H1 (cell line): Measurements from ENCODE around the gene ZMYM2. TPM values are rescaled to one million over a fixed set of nuclear protein-coding genes. Genes with fewer than 3 reads are reported as not detected.

ENCODE experiments used
- CTCF ChIA-PET: fragments of 300-600 bp; sonication (Branson Sonifier 250); formaldehyde crosslinking; loops from one replicate; lab custom pipeline; 2021; ENCODE audit not compliant: partially characterized antibody; lab: Charles Lee
- POLR2A ChIA-PET: fragments of 300-600 bp; sonication (Branson Sonifier 250); formaldehyde crosslinking; loops from one replicate; lab custom pipeline; 2021; ENCODE audit warnings: inconsistent platforms; ENCODE audit not compliant: partially characterized antibody; lab: Charles Lee
- DNase-seq, 2 experiments: peaks; one replicate each; pipeline versions ENCODE4 v3.0.0 to v3.0.0-alpha.2; 2010 to 2022; ENCODE audit warnings: low spot score in 2 of 2, low read depth in 1 of 2, mixed read lengths in 1 of 2
- FAIRE-seq: peaks from 2 replicates; lab custom pipeline; 2011; peaks lifted over from hg19 to GRCh38; lab: Jason Lieb, UNC
- H2AFZ ChIP-seq: 2 replicates; pipeline ENCODE4 v1.8.1; 2012; ENCODE audit warnings: low read length, inconsistent platforms
- H2AK5ac ChIP-seq: 2 replicates; pipeline ENCODE4 v1.6.1; 2013; ENCODE audit warnings: low read depth, low read length
- H2BK120ac ChIP-seq: replicated peaks from 2 replicates; pipeline ENCODE3; 2013; ENCODE audit warnings: low read depth, low read length, inconsistent platforms
- H2BK12ac ChIP-seq: 2 replicates; pipeline ENCODE4 v1.6.1; 2013; ENCODE audit warnings: low read depth, low read length
- H2BK15ac ChIP-seq: 2 replicates; pipeline ENCODE4 v1.6.1; 2013; ENCODE audit warnings: low read length
- H2BK20ac ChIP-seq: 2 replicates; pipeline ENCODE4 v1.6.1; 2013; ENCODE audit warnings: low read length
- H2BK5ac ChIP-seq: 2 replicates; pipeline ENCODE4 v1.6.1; 2013; ENCODE audit warnings: low read depth, low read length
- H3K14ac ChIP-seq: 2 replicates; pipeline ENCODE4 v1.6.1; 2013; ENCODE audit warnings: inconsistent platforms; ENCODE audit not compliant: insufficient read length
- H3K18ac ChIP-seq: 2 replicates; pipeline ENCODE4 v1.6.1; 2013; ENCODE audit warnings: low read length; ENCODE audit errors: extremely low read depth
- H3K23ac ChIP-seq: 2 replicates; pipeline ENCODE4 v1.6.1; 2013; ENCODE audit warnings: inconsistent platforms; ENCODE audit not compliant: insufficient read length
- H3K23me2 ChIP-seq: 2 replicates; pipeline ENCODE4 v1.6.1; 2013; ENCODE audit warnings: low read depth, low read length
- H3K27ac ChIP-seq: 2 replicates; pipeline ENCODE4 v1.6.1; 2011; ENCODE audit warnings: low read depth, low read length, inconsistent platforms
- H3K27me3 ChIP-seq, 4 experiments: replicated peaks in 1 of 4; 1 replicate in 1 of 4; 2 replicates in 3 of 4; pipeline versions ENCODE4 v1.6.1 to v1.8.1; 2011 to 2013; ENCODE audit warnings: low read length in 3 of 4, mild to moderate bottlenecking in 3 of 4, inconsistent platforms in 2 of 4, mixed read lengths in 2 of 4, moderate library complexity in 1 of 4; ENCODE audit not compliant: control insufficient read depth in 3 of 4, insufficient read depth in 3 of 4; ENCODE audit errors: extremely low read depth in 1 of 4
- H3K36me3 ChIP-seq, 4 experiments: 2 replicates each; pipeline versions ENCODE4 v1.6.1 to v1.8.1; 2011 to 2013; ENCODE audit warnings: mild to moderate bottlenecking in 4 of 4, low read length in 3 of 4, moderate library complexity in 2 of 4, control low read depth in 1 of 4, inconsistent platforms in 1 of 4; ENCODE audit not compliant: insufficient read depth in 4 of 4, control insufficient read depth in 2 of 4
- H3K4ac ChIP-seq: replicated peaks from 2 replicates; pipeline ENCODE3; 2013; ENCODE audit warnings: low read length, low read depth, mixed read lengths, inconsistent platforms; ENCODE audit not compliant: insufficient read length
- H3K4me1 ChIP-seq, 4 experiments: replicated peaks in 1 of 4; 1 replicate in 1 of 4; 2 replicates in 3 of 4; pipeline versions ENCODE4 v1.6.1 to v1.8.1; 2011 to 2013; ENCODE audit warnings: low read length in 3 of 4, inconsistent platforms in 2 of 4, mixed read lengths in 1 of 4; ENCODE audit not compliant: insufficient read depth in 4 of 4, control insufficient read depth in 3 of 4
- H3K4me2 ChIP-seq, 2 experiments: 2 replicates each; pipeline versions ENCODE4 v1.6.1 to v1.8.1; 2011 to 2013; ENCODE audit warnings: low read depth in 2 of 2, low read length in 2 of 2, control low read depth in 1 of 2, inconsistent platforms in 1 of 2, mild to moderate bottlenecking in 1 of 2; ENCODE audit not compliant: insufficient read depth in 1 of 2
- H3K4me3 ChIP-seq, 4 experiments: fragments of 200-600, 300-600 bp in 1 of 4; sonication (generic), shearing (Covaris generic), sonication (Bioruptor Twin) in 1 of 4; 2 replicates each; pipeline versions ENCODE4 v1.5.1 to v1.8.1; 2011 to 2016; ENCODE audit warnings: low read length in 4 of 4, low read depth in 3 of 4, control low read depth in 2 of 4, inconsistent platforms in 2 of 4, mild to moderate bottlenecking in 2 of 4, mixed read lengths in 1 of 4, moderate library complexity in 1 of 4; ENCODE audit not compliant: insufficient read depth in 2 of 4; ENCODE audit errors: extremely low read depth in 1 of 4
- H3K56ac ChIP-seq: replicated peaks from 2 replicates; pipeline ENCODE3; 2013; ENCODE audit warnings: low read depth, mild to moderate bottlenecking, mixed read lengths, low read length, inconsistent platforms; ENCODE audit not compliant: insufficient read length
- H3K79me1 ChIP-seq: 2 replicates; pipeline ENCODE4 v1.6.1; 2013; ENCODE audit warnings: low read depth, low read length, control low read depth
- H3K79me2 ChIP-seq, 2 experiments: 2 replicates each; pipeline versions ENCODE4 v1.6.1 to v1.8.1; 2012 to 2013; ENCODE audit warnings: low read length in 2 of 2, mild to moderate bottlenecking in 2 of 2, inconsistent platforms in 1 of 2; ENCODE audit not compliant: insufficient read depth in 2 of 2, control insufficient read depth in 1 of 2
- H3K9ac ChIP-seq, 4 experiments: replicated peaks in 1 of 4; 1 replicate in 1 of 4; 2 replicates in 3 of 4; pipeline versions ENCODE4 v1.6.1 to v1.8.1; 2011 to 2013; ENCODE audit warnings: low read depth in 3 of 4, low read length in 3 of 4, control low read depth in 2 of 4, mild to moderate bottlenecking in 2 of 4, moderate library complexity in 2 of 4, inconsistent platforms in 1 of 4; ENCODE audit errors: extremely low read depth in 1 of 4
- H3K9me3 ChIP-seq, 2 experiments: 2 replicates each; pipeline versions ENCODE4 v1.6.1 to v1.8.1; 2012 to 2013; ENCODE audit warnings: mild to moderate bottlenecking in 2 of 2, moderate library complexity in 2 of 2, control low read depth in 1 of 2, inconsistent platforms in 1 of 2, low read depth in 1 of 2, low read length in 1 of 2, mixed read lengths in 1 of 2; ENCODE audit not compliant: insufficient read depth in 2 of 2
- H4K20me1 ChIP-seq, 2 experiments: replicated peaks in 1 of 2; 2 replicates each; pipeline versions ENCODE3 to v1.8.1; 2011 to 2013; ENCODE audit warnings: inconsistent platforms in 2 of 2, low read length in 2 of 2, mild to moderate bottlenecking in 1 of 2; ENCODE audit not compliant: insufficient read depth in 2 of 2, control insufficient read depth in 1 of 2
- H4K5ac ChIP-seq: 2 replicates; pipeline ENCODE4 v1.6.1; 2013; ENCODE audit warnings: low read length, low read depth, mixed read lengths, inconsistent platforms; ENCODE audit not compliant: insufficient read length
- H4K8ac ChIP-seq: 2 replicates; pipeline ENCODE4 v1.8.0; 2013; ENCODE audit warnings: mild to moderate bottlenecking, moderate library complexity, low read length, inconsistent platforms; ENCODE audit not compliant: insufficient read depth; ENCODE audit errors: extremely low read depth
- H4K91ac ChIP-seq: replicated peaks from 2 replicates; pipeline ENCODE3; 2013; ENCODE audit warnings: low read length, mixed read lengths, inconsistent platforms; ENCODE audit not compliant: insufficient read length
- CEBPB ChIP-seq: IDR thresholded peaks from 2 replicates; pipeline ENCODE4 v1.6.1; 2012; ENCODE audit warnings: low read depth, low read length
- FOSL1 ChIP-seq: IDR thresholded peaks from 2 replicates; pipeline ENCODE4 v1.6.1; 2011; ENCODE audit warnings: mild to moderate bottlenecking, low read depth, low read length, moderate library complexity; ENCODE audit not compliant: insufficient read depth
- POLR2A ChIP-seq, 2 experiments: IDR thresholded peaks; 1 replicate in 1 of 2; 2 replicates in 1 of 2; pipeline ENCODE4 v1.6.1; 2011; ENCODE audit warnings: low read depth in 2 of 2, low read length in 2 of 2, mild to moderate bottlenecking in 2 of 2; ENCODE audit errors: control extremely low read depth in 1 of 2
- POU5F1 ChIP-seq: IDR thresholded peaks from 2 replicates; pipeline ENCODE4 v1.6.1; 2011; ENCODE audit warnings: low read depth, mild to moderate bottlenecking, low read length, moderate library complexity
- SAP30 ChIP-seq: fragments of 300-600 bp; sonication (generic); IDR thresholded peaks from 2 replicates; pipeline ENCODE4 v1.7.1; 2012; ENCODE audit warnings: low read length, moderate library complexity, mild to moderate bottlenecking, inconsistent platforms; ENCODE audit not compliant: insufficient read depth, insufficient replicate concordance
- SIN3A ChIP-seq, 2 experiments: IDR thresholded peaks in 1 of 2; conservative IDR thresholded peaks in 1 of 2; 2 replicates each; pipeline ENCODE4 v1.6.1; 2011 to 2012; ENCODE audit warnings: low read length in 2 of 2, improper control_type of control experiment in 1 of 2, low read depth in 1 of 2, mild to moderate bottlenecking in 1 of 2
- SIX5 ChIP-seq: IDR thresholded peaks from 2 replicates; pipeline ENCODE4 v1.6.1; 2011; ENCODE audit warnings: mild to moderate bottlenecking, low read depth, low read length
- WGBS, 2 experiments: shearing (Covaris generic) in 1 of 2; methylation state at CpG; one replicate each; pipeline versions ENCODE4 v1.1.6 to v1.1.7; 2013 to 2015; ENCODE audit warnings: low lambda C conversion rate in 2 of 2, mixed read lengths in 2 of 2, inconsistent platforms in 1 of 2, low coverage in 1 of 2, missing lambda C conversion rate in 1 of 2; ENCODE audit not compliant: insufficient replicate concordance in 2 of 2, insufficient coverage in 1 of 2, insufficient read length in 1 of 2; ENCODE audit errors: extremely low coverage in 1 of 2, missing lambda C conversion rate in 1 of 2; 5-methylcytosine and 5-hydroxymethylcytosine counted together
- polyA plus RNA-seq, 7 experiments: library from polyadenylated mRNA; depleted of rRNA in 3 of 7; stranded (reverse) in 5 of 7; unstranded in 2 of 7; fragments of >200 nt in 5 of 7; fragments of 200-250 nt in 2 of 7; gene quantifications; 1 replicate in 5 of 7; 2 replicates in 1 of 7; 4 replicates in 1 of 7; pipeline versions ENCODE4 v1.2.1 to v1.2.3, GENCODE V29; 2011 to 2013; ENCODE audit warnings: missing spikeins in 2 of 7, mixed read lengths in 2 of 7
- total RNA-seq: library from RNA; stranded (reverse); fragmentation: NEBNext Ultra II Directional; extraction: Animal tissue kit (Norgen Biotek cat#: 25700); gene quantifications from 2 replicates; pipeline ENCODE4 v1.2.1, GENCODE V29; 2021
- TF ChIP-seq, protein P1 (sequence below): IDR thresholded peaks from 2 replicates; pipeline ENCODE4 v1.6.1; 2011; ENCODE audit warnings: low read depth, mild to moderate bottlenecking, low read length; ENCODE audit not compliant: insufficient read depth

ZMYM2 gene
- total and polyA plus RNA-seq, 2 of the 8 experiments (the other 6 are each of a cell fraction or from before 2014, with no cell fraction given): 41.2 to 159 TPM

DNA sequence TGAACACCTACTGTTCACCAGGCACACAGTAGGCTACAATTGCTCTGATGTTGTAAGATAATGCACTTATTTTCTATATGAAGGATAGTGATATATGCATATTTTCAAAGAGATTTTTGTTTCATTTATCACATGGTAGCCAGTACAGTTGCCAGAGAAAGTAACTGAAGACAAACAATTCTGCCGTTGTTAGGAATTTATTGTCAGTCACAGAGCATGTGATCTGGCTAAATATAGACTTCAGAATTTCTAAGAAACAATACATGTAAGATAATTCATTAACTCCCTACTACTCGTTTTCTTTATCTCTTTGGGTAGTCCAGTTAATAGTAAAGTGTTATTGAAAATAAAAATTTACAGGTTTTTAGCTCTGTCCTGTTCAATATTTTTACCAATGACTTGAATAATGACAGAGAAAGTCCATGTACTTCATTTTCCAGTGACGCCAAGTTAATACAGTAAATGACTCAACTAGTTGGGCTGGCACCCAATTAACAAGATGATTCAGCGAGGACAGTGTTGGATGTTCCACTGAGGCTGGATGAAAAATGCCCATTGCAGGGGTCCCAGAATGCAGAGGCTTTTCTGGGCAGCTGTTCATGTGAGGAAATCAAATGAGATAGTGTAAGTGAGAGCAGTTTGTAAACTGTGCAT lies 166.7 kb downstream of the ZMYM2 start:
- CTCF ChIA-PET: interaction anchor here (0.6 to 2.6 kb wide), 5 partner anchors 9 to 39 kb away, joined by 3 to 10 read pairs (median 4); no protein-coding TSS in a partner anchor
- H3K23me2 ChIP-seq: peaks cover 21% of the 10 kb centered on the region; the same call in 1 of the 2 replicates
- no peak overlapping the region for H3K14ac ChIP-seq
- H3K79me2 ChIP-seq: no peaks in the 10 kb centered on the region
- no peak overlapping the region for H4K91ac ChIP-seq
- no peak overlapping the region for H3K56ac ChIP-seq
- no peaks in the 10 kb centered on the region for H3K9me3 ChIP-seq
- no peak overlapping the region for H2BK20ac ChIP-seq
- H3K27me3 ChIP-seq: peaks cover 0 to 20% (median 12%) of the 10 kb centered on the region in 4 experiments; a peak in 6 of 7 replicates
- no peak overlapping the region for H3K18ac ChIP-seq
- H3K4me2 ChIP-seq: no peak overlapping the region
- no peak overlapping the region for H3K4me3 ChIP-seq
- no peak overlapping the region for H2BK120ac ChIP-seq
- no peak for DNase-seq
- H4K8ac ChIP-seq: no peak overlapping the region
- H3K23ac ChIP-seq: no peak overlapping the region
- H3K79me1 ChIP-seq: no peaks in the 10 kb centered on the region
- TF ChIP-seq, protein P1, sequence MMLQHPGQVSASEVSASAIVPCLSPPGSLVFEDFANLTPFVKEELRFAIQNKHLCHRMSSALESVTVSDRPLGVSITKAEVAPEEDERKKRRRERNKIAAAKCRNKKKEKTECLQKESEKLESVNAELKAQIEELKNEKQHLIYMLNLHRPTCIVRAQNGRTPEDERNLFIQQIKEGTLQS: no peak
- TF ChIP-seq SIN3A (conservative IDR thresholded peaks at IDR 0.05 in 1 of 2, IDR thresholded peaks at IDR 0.05 in 1 of 2; ENCODE audit: low read depth in 1 of 2, low read length in 2 of 2) (no peak), POLR2A (IDR thresholded peaks at IDR 0.05; ENCODE audit: control extremely low read depth in 1 of 2, low read depth in 2 of 2, low read length in 2 of 2) (no peak), SIX5 (no peak), POU5F1 (no peak), SAP30 (no peak), FOSL1 (no peak), CEBPB (no peak)
- TF ChIP-seq, all 59 proteins: peak for 0
- no peak overlapping the region for H2AK5ac ChIP-seq
- no peak overlapping the region for H4K5ac ChIP-seq
- no peak overlapping the region for H2AFZ ChIP-seq
- no peak overlapping the region for H3K4ac ChIP-seq
- H2BK12ac ChIP-seq: no peak overlapping the region
- no peak overlapping the region for H3K9ac ChIP-seq
- no peaks in the 10 kb centered on the region for H4K20me1 ChIP-seq
- no peak overlapping the region for H2BK5ac ChIP-seq
- H3K36me3 ChIP-seq: no peaks in the 10 kb centered on the region
- FAIRE-seq: no peak
- 91% methylated on average over 4 of the region's 4 CpGs; no CpG with 5 or more reads in 1 of the 2 experiments for WGBS, 2 experiments
- POLR2A ChIA-PET: interaction anchor here (0.9 kb wide), 1 partner anchor 262 kb away, joined by 4 read pairs; the partner anchor contains the start of gene ZMYM5
- peaks cover 2 to 7% (median 3%) of the 10 kb centered on the region in 4 experiments for H3K4me1 ChIP-seq
- no peak overlapping the region for H3K27ac ChIP-seq
- no peak overlapping the region for H2BK15ac ChIP-seq
